HG03520 (cell line): ENCODE data around the gene THSD4.
"Not testable (repeated sequence)": the region's sequence is repeated elsewhere in the genome, so short reads cannot be mapped to it uniquely, and the experiment has no call there.

ENCODE experiments used
- ATAC-seq: cut with Tn5 transposase; IDR thresholded peaks from one replicate; pipeline ENCODE4 v1.9.1; 2021; ENCODE audit warnings: mild to moderate bottlenecking, moderate library complexity; ENCODE audit not compliant: unreplicated experiment

Gene THSD4

GRCh38 chr15:71143373-71144310 is 28.4 kb downstream of the THSD4 start:
- no peak for ATAC-seq

GRCh38 chr15:71145648-71146047 is 30.4 kb downstream of the THSD4 start:
- ATAC-seq: no peak

- no peak for ATAC-seq
Observed at GRCh38 chr15:71146580-71146982, 31.3 kb downstream of the THSD4 start.

GRCh38 chr15:71148048-71148447 is 32.8 kb downstream of the THSD4 start:
- no peak for ATAC-seq

GRCh38 chr15:71149646-71150557 is 34.6 kb downstream of the THSD4 start:
- ATAC-seq: no peak

- ATAC-seq: no peak
Observed at GRCh38 chr15:71151081-71151480, 35.8 kb downstream of the THSD4 start.

- ATAC-seq: no peak
Observed at GRCh38 chr15:71152542-71152941, 37.3 kb downstream of the THSD4 start.

- no peak for ATAC-seq
Observed at GRCh38 chr15:71153823-71154524, 38.7 kb downstream of the THSD4 start.

GRCh38 chr15:71154607-71155200 is 39.4 kb downstream of the THSD4 start:
- no peak for ATAC-seq

GRCh38 chr15:71155534-71155933 is 40.3 kb downstream of the THSD4 start:
- no peak for ATAC-seq

- ATAC-seq: no peak
Observed at GRCh38 chr15:71160976-71161375, 45.7 kb downstream of the THSD4 start.

GRCh38 chr15:71162309-71162708 is 47.0 kb downstream of the THSD4 start:
- no peak for ATAC-seq

- not testable (repeated sequence) for ATAC-seq
Observed at GRCh38 chr15:71164606-71165005, 49.3 kb downstream of the THSD4 start.

GRCh38 chr15:71167445-71168165 is 52.3 kb downstream of the THSD4 start:
- no peak for ATAC-seq

GRCh38 chr15:71168166-71168834 is 53.0 kb downstream of the THSD4 start:
- ATAC-seq: no peak

- ATAC-seq: no peak
Observed at GRCh38 chr15:71170163-71170562, 54.9 kb downstream of the THSD4 start.

- ATAC-seq: no peak
Observed at GRCh38 chr15:71171195-71171594, 55.9 kb downstream of the THSD4 start.

GRCh38 chr15:71174360-71174759 is 59.1 kb downstream of the THSD4 start:
- not testable (repeated sequence) for ATAC-seq
